Stimulated activated effector memory CD8-positive, alpha-beta T cell treated with anti-CD3 and anti-CD28 coated beads, Interleukin-12 subunit alpha, Interleukin-12 subunit beta, amount 100 ng/mL, for 72 hours (primary cell): ENCODE results near the gene DDI2.
"Not testable (repeated sequence)": the region's sequence is repeated elsewhere in the genome, so short reads cannot be mapped to it uniquely, and the experiment has no call there.

Source experiments
- ATAC-seq: fragments of 150-1000 bp; cut with Tn5 transposase; 2 replicates; pipeline ENCODE4 v1.10.0; 2021
- DNase-seq, 2 donors: peaks; one replicate each; pipeline ENCODE4 v3.0.0; 2021 to 2022; ENCODE audit warnings: low spot score in 2 of 2
- H3K27ac Mint-ChIP-seq: one replicate; pipeline ENCODE4 v1.8.0; 2022; ENCODE audit warnings: mild to moderate bottlenecking, mixed read lengths
- H3K36me3 Mint-ChIP-seq: one replicate; pipeline ENCODE4 v1.8.0; 2022; ENCODE audit warnings: mild to moderate bottlenecking, mixed read lengths
- H3K4me1 Mint-ChIP-seq: one replicate; pipeline ENCODE4 v1.8.0; 2022; ENCODE audit warnings: mixed read lengths
- H3K4me3 Mint-ChIP-seq: one replicate; pipeline ENCODE4 v1.8.0; 2022; ENCODE audit warnings: mild to moderate bottlenecking, mixed read lengths
- H3K9me3 Mint-ChIP-seq: one replicate; pipeline ENCODE4 v1.8.0; 2022; ENCODE audit warnings: mixed read lengths

The DDI2 gene

DNA sequence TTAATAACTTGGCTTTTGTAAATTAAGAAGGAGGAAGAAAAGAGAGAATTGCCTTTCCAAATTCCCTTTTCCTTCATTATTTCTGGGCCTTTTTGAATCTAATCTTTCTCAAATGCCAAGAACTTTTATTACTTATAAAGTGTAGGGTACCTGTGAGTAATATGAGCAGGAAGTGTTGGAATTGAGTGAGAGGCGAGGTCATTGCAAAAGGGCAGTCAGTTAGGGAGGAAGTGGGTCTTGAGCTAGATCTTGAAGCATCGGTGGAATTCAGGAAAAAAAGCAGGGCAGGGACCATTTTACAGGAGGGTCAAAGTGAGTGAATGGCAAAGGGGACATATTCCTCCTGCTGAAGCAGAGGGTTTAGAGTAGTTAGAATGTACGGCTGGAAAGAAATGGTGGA, 23.4 kb downstream of the DDI2 start:
- H3K4me1 Mint-ChIP-seq = no peaks in the 10 kb centered on the region

DNA sequence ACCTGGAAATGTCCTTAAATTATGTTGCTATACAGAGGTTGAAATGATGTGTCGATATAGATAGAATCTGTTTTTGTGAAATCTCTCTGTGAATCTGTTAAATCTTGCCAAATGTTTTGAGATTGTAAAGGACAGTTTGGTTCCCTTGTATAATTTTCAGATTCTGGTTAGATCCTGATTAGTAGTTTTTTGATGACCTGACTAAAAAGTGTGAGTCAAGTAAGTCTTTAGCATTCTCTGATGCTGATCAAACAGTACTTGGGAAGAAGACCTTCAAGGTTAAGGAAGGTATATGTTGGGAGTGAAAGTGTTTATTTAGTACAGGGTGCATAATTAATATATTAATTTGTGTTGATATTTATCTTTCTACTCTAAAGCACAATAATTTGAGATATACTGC, 32.7 kb downstream of the DDI2 start:
- Mint-ChIP-seq H3K27ac (no peak overlapping the region), H3K36me3 (peaks cover 100% of the 10 kb centered on the region), H3K9me3 (no peaks in the 10 kb centered on the region), H3K4me3 (no peak overlapping the region), H3K4me1 (no peaks in the 10 kb centered on the region)
- ATAC-seq (no peak), DNase-seq (no peak)

More for the DNA sequence above, 23.4 kb downstream of the DDI2 start:
- Mint-ChIP-seq H3K27ac (no peak overlapping the region), H3K36me3 (peaks cover 99% of the 10 kb centered on the region), H3K9me3 (no peaks in the 10 kb centered on the region), H3K4me3 (no peak overlapping the region)
- ATAC-seq = no peak
- no peak for DNase-seq

- peaks cover 100% of the 10 kb centered on the region for H3K36me3 Mint-ChIP-seq
- DNase-seq (no peak), ATAC-seq (no peak)
- no peak overlapping the region for H3K27ac Mint-ChIP-seq
- H3K9me3 Mint-ChIP-seq = no peaks in the 10 kb centered on the region
- H3K4me1 Mint-ChIP-seq = no peaks in the 10 kb centered on the region
- no peak overlapping the region for H3K4me3 Mint-ChIP-seq
Measured at GRCh38 chr1:15650433-15650832, 33.2 kb downstream of the DDI2 start.

DNA sequence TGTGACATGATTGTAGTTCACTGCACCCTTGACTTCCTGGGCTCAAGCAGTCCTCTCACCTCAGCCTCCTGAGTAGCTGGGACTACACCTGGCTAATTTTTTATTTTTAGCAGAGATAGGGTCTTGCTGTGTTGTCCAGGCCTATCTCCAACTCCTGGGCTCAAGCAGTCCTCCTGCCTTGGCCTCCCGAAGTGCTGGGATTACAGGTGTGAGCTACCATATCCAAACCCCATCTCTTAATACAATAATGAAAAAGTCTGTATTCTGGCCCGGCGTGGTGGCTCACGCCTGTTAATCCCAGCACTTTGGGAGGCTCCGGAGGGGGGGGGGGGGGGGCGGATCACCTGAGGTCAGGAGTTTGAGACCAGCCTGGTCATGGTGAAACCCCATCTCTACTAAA, 34.9 kb downstream of the DDI2 start:
- peaks cover 100% of the 10 kb centered on the region for H3K36me3 Mint-ChIP-seq
- ATAC-seq, DNase-seq, H3K27ac Mint-ChIP-seq, H3K4me1 Mint-ChIP-seq, H3K4me3 Mint-ChIP-seq, H3K9me3 Mint-ChIP-seq: not testable (repeated sequence)

- Mint-ChIP-seq H3K9me3 (no peaks in the 10 kb centered on the region), H3K36me3 (peaks cover 96% of the 10 kb centered on the region), H3K4me3 (no peak overlapping the region), H3K4me1 (no peaks in the 10 kb centered on the region), H3K27ac (no peak overlapping the region)
- no peak for ATAC-seq
- no peak for DNase-seq
Measured at GRCh38 chr1:15654091-15654690, 36.9 kb downstream of the DDI2 start.

GRCh38 chr1:15656464-15656863, 39.2 kb downstream of the DDI2 start:
- DNase-seq = no peak
- no peak overlapping the region for H3K27ac Mint-ChIP-seq
- no peak for ATAC-seq
- H3K4me3 Mint-ChIP-seq = no peak overlapping the region
- H3K4me1 Mint-ChIP-seq = no peaks in the 10 kb centered on the region
- H3K9me3 Mint-ChIP-seq = no peaks in the 10 kb centered on the region
- peaks cover 96% of the 10 kb centered on the region for H3K36me3 Mint-ChIP-seq

DNA sequence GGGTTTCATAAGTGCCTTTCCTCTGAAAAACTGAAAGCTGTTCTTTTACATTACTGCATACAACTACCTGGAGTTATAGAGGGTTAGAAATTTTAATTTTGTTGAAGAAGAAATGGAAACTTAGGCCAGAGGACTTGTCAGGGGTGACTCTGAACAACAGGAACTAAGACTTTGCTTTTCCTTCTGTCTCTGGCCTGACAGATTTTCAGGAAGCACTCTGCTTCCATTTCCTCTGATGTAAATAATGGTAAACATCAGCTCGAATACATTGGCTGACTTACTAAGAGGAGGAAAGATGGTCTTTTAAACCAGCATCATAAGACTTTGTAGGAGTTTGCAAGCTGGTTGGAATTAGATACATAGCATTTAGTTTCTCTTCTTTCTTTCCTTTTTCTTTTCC, 39.8 kb downstream of the DDI2 start:
- Mint-ChIP-seq H3K9me3 (no peaks in the 10 kb centered on the region), H3K27ac (no peak overlapping the region), H3K4me3 (no peak overlapping the region), H3K4me1 (no peaks in the 10 kb centered on the region), H3K36me3 (peaks cover 96% of the 10 kb centered on the region)
- DNase-seq (no peak), ATAC-seq (no peak)

DNA sequence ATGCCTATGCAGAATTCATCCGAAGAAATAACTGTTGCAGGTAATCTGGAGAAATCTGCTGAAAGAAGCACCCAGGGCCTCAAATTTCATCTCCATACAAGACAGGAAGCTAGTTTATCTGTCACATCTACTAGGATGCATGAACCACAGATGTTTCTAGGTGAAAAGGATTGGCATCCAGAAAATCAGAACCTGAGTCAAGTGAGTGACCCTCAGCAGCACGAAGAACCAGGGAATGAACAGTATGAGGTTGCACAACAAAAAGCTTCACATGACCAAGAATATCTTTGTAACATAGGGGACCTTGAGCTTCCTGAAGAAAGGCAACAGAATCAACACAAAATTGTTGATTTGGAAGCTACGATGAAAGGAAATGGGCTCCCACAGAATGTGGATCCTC, 42.9 kb downstream of the DDI2 start:
- no peak for ATAC-seq
- no peaks in the 10 kb centered on the region for H3K9me3 Mint-ChIP-seq
- no peak for DNase-seq
- no peaks in the 10 kb centered on the region for H3K4me1 Mint-ChIP-seq
- H3K36me3 Mint-ChIP-seq = peaks cover 76% of the 10 kb centered on the region
- no peak overlapping the region for H3K27ac Mint-ChIP-seq
- H3K4me3 Mint-ChIP-seq = no peak overlapping the region

- no peak for ATAC-seq
Measured at GRCh38 chr1:15662477-15662876, 45.2 kb downstream of the DDI2 start.

DNA sequence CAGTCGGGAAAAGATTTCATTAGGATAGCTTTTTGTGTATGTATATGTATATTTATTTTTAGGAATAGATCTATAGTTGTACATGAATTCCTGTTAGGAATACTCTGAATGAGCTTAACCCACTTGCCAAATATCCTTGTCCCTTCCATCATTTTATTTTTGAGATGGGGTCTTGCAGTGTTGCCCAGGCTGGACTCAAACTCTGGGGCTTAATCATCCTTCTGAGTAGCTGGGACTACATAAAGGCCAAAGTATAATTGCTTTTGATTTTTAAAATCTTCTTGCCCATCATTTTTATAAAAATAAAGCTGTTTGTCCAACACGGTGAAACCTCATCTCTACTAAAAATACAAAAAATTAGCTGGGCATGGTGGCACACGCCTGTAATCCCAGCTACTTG, 46.7 kb downstream of the DDI2 start:
- ATAC-seq (no peak), DNase-seq (no peak)
- no peak overlapping the region for H3K4me3 Mint-ChIP-seq
- peaks cover 42% of the 10 kb centered on the region for H3K36me3 Mint-ChIP-seq
- no peaks in the 10 kb centered on the region for H3K4me1 Mint-ChIP-seq
- no peaks in the 10 kb centered on the region for H3K9me3 Mint-ChIP-seq
- H3K27ac Mint-ChIP-seq = no peak overlapping the region

More at GRCh38 chr1:15662477-15662876, 45.2 kb downstream of the DDI2 start:
- Mint-ChIP-seq H3K4me1 (no peaks in the 10 kb centered on the region), H3K4me3 (no peak overlapping the region), H3K27ac (no peak overlapping the region), H3K36me3 (peaks cover 53% of the 10 kb centered on the region), H3K9me3 (no peaks in the 10 kb centered on the region)
- DNase-seq = no peak

GRCh38 chr1:15667362-15667761, 50.1 kb downstream of the DDI2 start:
- Mint-ChIP-seq H3K36me3 (peaks cover 8% of the 10 kb centered on the region), H3K27ac (no peak overlapping the region), H3K4me3 (no peak overlapping the region), H3K4me1 (no peaks in the 10 kb centered on the region), H3K9me3 (no peaks in the 10 kb centered on the region)
- ATAC-seq (no peak), DNase-seq (no peak)

DNA sequence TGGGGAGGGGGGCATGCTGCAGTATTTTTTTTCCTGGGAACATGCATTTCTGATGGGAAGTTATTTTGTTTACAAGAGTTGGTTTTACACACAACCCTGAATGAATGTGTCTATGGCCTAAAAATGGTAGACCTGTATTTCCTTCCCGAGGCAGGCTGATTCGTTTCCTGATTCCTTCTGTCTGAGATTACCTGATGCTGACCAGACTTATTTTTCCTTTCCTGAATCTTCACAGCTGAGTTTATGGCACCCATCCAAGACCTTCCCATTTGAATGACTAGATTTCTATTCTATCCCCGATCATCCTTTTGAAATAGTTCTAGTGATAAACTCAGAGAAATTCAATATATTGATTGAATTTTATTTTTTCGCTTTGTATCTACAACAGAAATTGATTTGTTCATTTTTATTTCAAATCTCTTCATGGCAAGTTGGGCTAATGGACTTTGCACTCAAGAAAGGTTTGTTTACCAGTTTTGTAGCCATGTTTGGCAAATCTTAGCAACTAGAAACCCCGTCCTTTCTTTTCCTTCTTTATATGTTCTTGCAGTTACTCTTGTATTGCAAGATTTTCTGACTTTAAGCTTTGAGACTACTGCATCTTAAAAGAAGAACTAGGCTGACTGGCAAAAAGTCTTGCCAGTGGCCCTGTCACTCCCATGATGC, 51.0 kb downstream of the DDI2 start:
- no peak overlapping the region for H3K27ac Mint-ChIP-seq
- no peaks in the 10 kb centered on the region for H3K4me1 Mint-ChIP-seq
- no peak for ATAC-seq
- H3K4me3 Mint-ChIP-seq = no peak overlapping the region
- DNase-seq = no peak
- H3K36me3 Mint-ChIP-seq = peaks cover 5% of the 10 kb centered on the region
- H3K9me3 Mint-ChIP-seq = no peaks in the 10 kb centered on the region

- peaks cover 5% of the 10 kb centered on the region for H3K36me3 Mint-ChIP-seq
- H3K4me3 Mint-ChIP-seq = no peak overlapping the region
- H3K27ac Mint-ChIP-seq = no peak overlapping the region
- no peaks in the 10 kb centered on the region for H3K9me3 Mint-ChIP-seq
- DNase-seq (no peak), ATAC-seq (no peak)
- no peaks in the 10 kb centered on the region for H3K4me1 Mint-ChIP-seq
Measured at GRCh38 chr1:15669074-15669473, 51.8 kb downstream of the DDI2 start.

DNA sequence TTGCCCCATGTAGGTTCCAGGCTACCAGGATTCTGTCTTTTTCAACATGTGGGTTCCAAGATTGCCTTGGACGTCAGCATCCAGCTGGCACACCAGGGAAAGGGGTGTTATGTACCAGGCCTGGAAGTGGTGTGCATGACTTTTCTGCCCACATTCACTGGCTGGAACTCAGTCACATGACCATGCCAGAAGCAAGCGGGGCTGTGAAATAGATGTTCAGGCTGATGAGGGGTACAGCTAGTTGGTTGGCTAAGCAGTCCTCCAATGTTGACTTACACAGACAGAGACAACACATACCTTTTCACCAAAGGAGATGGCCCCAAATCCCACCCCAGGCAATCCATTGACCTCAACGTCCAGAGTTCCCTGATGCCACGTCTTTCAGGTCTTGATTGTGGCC, 52.6 kb downstream of the DDI2 start:
- Mint-ChIP-seq H3K4me3 (no peak overlapping the region), H3K9me3 (no peaks in the 10 kb centered on the region), H3K27ac (no peak overlapping the region), H3K4me1 (no peaks in the 10 kb centered on the region), H3K36me3 (peaks cover 3% of the 10 kb centered on the region)
- DNase-seq (no peak), ATAC-seq (no peak)

- ATAC-seq (no peak), DNase-seq (no peak)
- H3K36me3 Mint-ChIP-seq = no peaks in the 10 kb centered on the region
- no peaks in the 10 kb centered on the region for H3K4me1 Mint-ChIP-seq
- no peak overlapping the region for H3K27ac Mint-ChIP-seq
- no peak overlapping the region for H3K4me3 Mint-ChIP-seq
- H3K9me3 Mint-ChIP-seq = no peaks in the 10 kb centered on the region
Measured at GRCh38 chr1:15671430-15671829, 54.2 kb downstream of the DDI2 start.

DNA sequence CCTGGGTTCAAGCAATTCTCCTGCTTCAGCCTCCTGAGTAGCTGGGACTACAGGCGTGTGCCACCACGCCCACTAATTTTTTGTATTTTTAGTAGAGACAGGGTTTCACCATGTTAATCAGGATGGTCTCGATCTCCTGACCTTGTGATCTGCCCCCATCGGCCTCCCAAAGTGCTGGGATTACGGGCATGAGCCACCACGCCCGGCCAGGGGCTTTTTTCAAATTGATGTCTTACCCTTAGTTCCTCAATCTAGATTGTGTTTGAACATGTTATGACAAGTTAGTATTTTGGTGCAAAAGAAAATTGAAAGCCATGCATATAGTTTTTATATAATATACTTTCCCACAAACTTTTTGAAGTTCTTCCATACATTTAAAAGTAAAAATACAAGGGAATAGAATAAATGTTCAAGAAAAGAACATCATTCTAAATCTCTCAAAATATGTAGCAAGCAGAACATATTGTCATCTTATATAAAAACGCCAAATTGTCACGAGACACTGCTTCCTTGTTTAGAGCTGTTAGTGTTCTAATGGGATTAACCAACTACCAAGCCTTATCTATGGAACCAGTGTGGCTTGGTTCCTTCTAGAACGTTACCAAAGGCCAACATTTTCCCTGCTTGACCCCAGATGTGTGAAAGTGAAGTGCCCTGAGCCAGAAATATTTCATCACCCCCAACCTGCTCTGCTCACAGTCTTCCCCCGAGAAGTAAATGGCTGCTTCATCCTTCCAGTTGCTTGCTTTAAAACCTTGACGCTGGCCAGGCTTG, 57.3 kb downstream of the DDI2 start:
- Mint-ChIP-seq H3K4me3 (no peak overlapping the region), H3K4me1 (no peaks in the 10 kb centered on the region), H3K27ac (no peak overlapping the region), H3K9me3 (no peaks in the 10 kb centered on the region), H3K36me3 (no peaks in the 10 kb centered on the region)
- DNase-seq (no peak), ATAC-seq (no peak)
